SHP77 (cell line): ENCODE results near the gene CIBAR2.
"Not testable (repeated sequence)": the region's sequence is repeated elsewhere in the genome, so short reads cannot be mapped to it uniquely, and the experiment has no call there.

Source experiments
- DNase-seq, 2 experiments: peaks; one replicate each; lab custom pipeline; 2025; lab: John Stamatoyannopoulos, UW

CIBAR2 gene

GRCh38 chr16:85128079-85128837 is 16.0 kb upstream of the CIBAR2 start:
- DNase-seq, result no peak

- no peak for DNase-seq
These were observed 15.1 kb upstream of the CIBAR2 start for GRCh38 chr16:85127379-85127723.

- peak in 1 of 2 experiments; percentile 48 for DNase-seq
These were observed 14.6 kb upstream of the CIBAR2 start for GRCh38 chr16:85126705-85127378.

- no peak for DNase-seq
These were observed 14.1 kb upstream of the CIBAR2 start for GRCh38 chr16:85126394-85126704.

- DNase-seq, result peak in 1 of 2 experiments; percentile 34
These were observed 13.5 kb upstream of the CIBAR2 start for GRCh38 chr16:85125570-85126393.

- DNase-seq, result peak; percentile 73 to 81
These were observed 12.5 kb upstream of the CIBAR2 start for GRCh38 chr16:85124636-85125346.

- DNase-seq, result no peak
These were observed 11.8 kb upstream of the CIBAR2 start for GRCh38 chr16:85123891-85124635.

GRCh38 chr16:85123441-85123840 is 11.2 kb upstream of the CIBAR2 start:
- DNase-seq, result not testable (repeated sequence)

- DNase-seq, result no peak
These were observed 7.7 kb upstream of the CIBAR2 start for GRCh38 chr16:85120006-85120340.

- DNase-seq, result no peak
These were observed 5.1 kb upstream of the CIBAR2 start for GRCh38 chr16:85117418-85117817.

GRCh38 chr16:85114909-85115567 is 2.8 kb upstream of the CIBAR2 start:
- peak; percentile 78 to 88 for DNase-seq

- DNase-seq, result no peak
These were observed 1.6 kb upstream of the CIBAR2 start for GRCh38 chr16:85113913-85114312.

GRCh38 chr16:85113168-85113733 is 979 bp upstream of the CIBAR2 start:
- no peak for DNase-seq

GRCh38 chr16:85111184-85111583 is 1.1 kb downstream of the CIBAR2 start:
- no peak for DNase-seq

GRCh38 chr16:85110105-85110504 is 2.2 kb downstream of the CIBAR2 start:
- DNase-seq, result no peak

GRCh38 chr16:85107532-85107931 is 4.7 kb downstream of the CIBAR2 start:
- no peak for DNase-seq

- DNase-seq, result no peak
These were observed 5.2 kb downstream of the CIBAR2 start for GRCh38 chr16:85107083-85107482.

GRCh38 chr16:85105475-85105874 is 6.8 kb downstream of the CIBAR2 start:
- no peak for DNase-seq

GRCh38 chr16:85104821-85105391 is 7.4 kb downstream of the CIBAR2 start:
- DNase-seq, result peak in 1 of 2 experiments; percentile 61

GRCh38 chr16:85104147-85104546 is 8.1 kb downstream of the CIBAR2 start:
- DNase-seq, result no peak
